Measurements from ENCODE around the gene ALDH1L1. TPM values are rescaled to one million over a fixed set of nuclear protein-coding genes. Genes with fewer than 3 reads are reported as not detected.

Gene ALDH1L1
- total and polyA plus RNA-seq, 2 experiments from 2014 or later: 1.0 to 1.3 TPM

DNA sequence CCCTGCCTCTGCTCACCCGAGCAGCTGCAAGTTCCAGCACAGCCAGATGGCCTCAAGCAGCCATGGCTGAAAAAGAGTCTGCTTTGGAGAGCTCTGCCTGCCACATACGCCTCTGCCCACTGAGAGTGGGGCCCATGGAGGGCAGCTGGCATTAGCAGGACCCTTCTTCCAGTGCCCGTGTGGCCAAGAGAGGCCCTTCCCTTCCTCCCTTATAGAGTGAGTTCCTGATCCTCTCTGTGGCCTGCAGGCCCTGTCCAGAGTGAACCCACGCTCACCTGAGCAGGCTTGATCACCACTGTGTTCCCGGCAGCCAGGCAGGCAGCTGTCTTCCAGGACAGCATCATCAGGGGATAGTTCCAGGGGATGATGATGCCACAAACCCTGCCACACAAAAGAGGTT, 55.0 kb downstream of the ALDH1L1 start:
- Mint-ChIP-seq H3K27ac (no peak overlapping the region), H3K4me3 (no peak overlapping the region), H3K4me1 (peaks cover 20% of the 10 kb centered on the region), H3K27me3 (ENCODE audit: insufficient read depth, low read depth, poor library complexity) (peaks cover 12% of the 10 kb centered on the region), H3K9me3 (no peaks in the 10 kb centered on the region), H3K36me3 (ENCODE audit: low read depth) (no peaks in the 10 kb centered on the region)
- no peak overlapping the region for H3K4me2 ChIP-seq
- no peaks in the 10 kb centered on the region for H3K9me2 ChIP-seq (ENCODE audit: insufficient read depth)
- H3K4me1 ChIP-seq (ENCODE audit: insufficient read depth): no peaks in the 10 kb centered on the region; the same call in 1 of the 2 replicates
- TF ChIP-seq POLR2AphosphoS5 (IDR thresholded peaks at IDR 0.05; ENCODE audit: low read depth) (no peak), ZNF331 (CRISPR knock-in tag; IDR thresholded peaks at IDR 0.05; ENCODE audit: low read depth) (no peak), CTCF (conservative IDR thresholded peaks at IDR 0.05; ENCODE audit: low read depth in 2 of 2) (no peak), STAT1 (IDR thresholded peaks at IDR 0.05; ENCODE audit: unreplicated experiment) (no peak), NANOG (IDR thresholded peaks at IDR 0.05; ENCODE audit: borderline replicate concordance) (no peak), EZH2phosphoT487 (IDR thresholded peaks at IDR 0.05; ENCODE audit: unreplicated experiment) (no peak), EZH2 (IDR thresholded peaks at IDR 0.05; ENCODE audit: low read depth, unreplicated experiment) (no peak), CREB1 (CRISPR knock-in tag; IDR thresholded peaks at IDR 0.05; ENCODE audit: low read depth) (no peak), JUNB (IDR thresholded peaks at IDR 0.05; ENCODE audit: unreplicated experiment) (no peak), ZNF114 (CRISPR knock-in tag; IDR thresholded peaks at IDR 0.05) (no peak)
- TF ChIP-seq, protein P1, sequence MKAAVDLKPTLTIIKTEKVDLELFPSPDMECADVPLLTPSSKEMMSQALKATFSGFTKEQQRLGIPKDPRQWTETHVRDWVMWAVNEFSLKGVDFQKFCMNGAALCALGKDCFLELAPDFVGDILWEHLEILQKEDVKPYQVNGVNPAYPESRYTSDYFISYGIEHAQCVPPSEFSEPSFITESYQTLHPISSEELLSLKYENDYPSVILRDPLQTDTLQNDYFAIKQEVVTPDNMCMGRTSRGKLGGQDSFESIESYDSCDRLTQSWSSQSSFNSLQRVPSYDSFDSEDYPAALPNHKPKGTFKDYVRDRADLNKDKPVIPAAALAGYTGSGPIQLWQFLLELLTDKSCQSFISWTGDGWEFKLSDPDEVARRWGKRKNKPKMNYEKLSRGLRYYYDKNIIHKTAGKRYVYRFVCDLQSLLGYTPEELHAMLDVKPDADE (IDR thresholded peaks at IDR 0.05): no peak
- TF ChIP-seq, protein P2, sequence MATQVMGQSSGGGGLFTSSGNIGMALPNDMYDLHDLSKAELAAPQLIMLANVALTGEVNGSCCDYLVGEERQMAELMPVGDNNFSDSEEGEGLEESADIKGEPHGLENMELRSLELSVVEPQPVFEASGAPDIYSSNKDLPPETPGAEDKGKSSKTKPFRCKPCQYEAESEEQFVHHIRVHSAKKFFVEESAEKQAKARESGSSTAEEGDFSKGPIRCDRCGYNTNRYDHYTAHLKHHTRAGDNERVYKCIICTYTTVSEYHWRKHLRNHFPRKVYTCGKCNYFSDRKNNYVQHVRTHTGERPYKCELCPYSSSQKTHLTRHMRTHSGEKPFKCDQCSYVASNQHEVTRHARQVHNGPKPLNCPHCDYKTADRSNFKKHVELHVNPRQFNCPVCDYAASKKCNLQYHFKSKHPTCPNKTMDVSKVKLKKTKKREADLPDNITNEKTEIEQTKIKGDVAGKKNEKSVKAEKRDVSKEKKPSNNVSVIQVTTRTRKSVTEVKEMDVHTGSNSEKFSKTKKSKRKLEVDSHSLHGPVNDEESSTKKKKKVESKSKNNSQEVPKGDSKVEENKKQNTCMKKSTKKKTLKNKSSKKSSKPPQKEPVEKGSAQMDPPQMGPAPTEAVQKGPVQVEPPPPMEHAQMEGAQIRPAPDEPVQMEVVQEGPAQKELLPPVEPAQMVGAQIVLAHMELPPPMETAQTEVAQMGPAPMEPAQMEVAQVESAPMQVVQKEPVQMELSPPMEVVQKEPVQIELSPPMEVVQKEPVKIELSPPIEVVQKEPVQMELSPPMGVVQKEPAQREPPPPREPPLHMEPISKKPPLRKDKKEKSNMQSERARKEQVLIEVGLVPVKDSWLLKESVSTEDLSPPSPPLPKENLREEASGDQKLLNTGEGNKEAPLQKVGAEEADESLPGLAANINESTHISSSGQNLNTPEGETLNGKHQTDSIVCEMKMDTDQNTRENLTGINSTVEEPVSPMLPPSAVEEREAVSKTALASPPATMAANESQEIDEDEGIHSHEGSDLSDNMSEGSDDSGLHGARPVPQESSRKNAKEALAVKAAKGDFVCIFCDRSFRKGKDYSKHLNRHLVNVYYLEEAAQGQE (IDR thresholded peaks at IDR 0.05; ENCODE audit: unreplicated experiment): no peak
- TF ChIP-seq, protein P3, sequence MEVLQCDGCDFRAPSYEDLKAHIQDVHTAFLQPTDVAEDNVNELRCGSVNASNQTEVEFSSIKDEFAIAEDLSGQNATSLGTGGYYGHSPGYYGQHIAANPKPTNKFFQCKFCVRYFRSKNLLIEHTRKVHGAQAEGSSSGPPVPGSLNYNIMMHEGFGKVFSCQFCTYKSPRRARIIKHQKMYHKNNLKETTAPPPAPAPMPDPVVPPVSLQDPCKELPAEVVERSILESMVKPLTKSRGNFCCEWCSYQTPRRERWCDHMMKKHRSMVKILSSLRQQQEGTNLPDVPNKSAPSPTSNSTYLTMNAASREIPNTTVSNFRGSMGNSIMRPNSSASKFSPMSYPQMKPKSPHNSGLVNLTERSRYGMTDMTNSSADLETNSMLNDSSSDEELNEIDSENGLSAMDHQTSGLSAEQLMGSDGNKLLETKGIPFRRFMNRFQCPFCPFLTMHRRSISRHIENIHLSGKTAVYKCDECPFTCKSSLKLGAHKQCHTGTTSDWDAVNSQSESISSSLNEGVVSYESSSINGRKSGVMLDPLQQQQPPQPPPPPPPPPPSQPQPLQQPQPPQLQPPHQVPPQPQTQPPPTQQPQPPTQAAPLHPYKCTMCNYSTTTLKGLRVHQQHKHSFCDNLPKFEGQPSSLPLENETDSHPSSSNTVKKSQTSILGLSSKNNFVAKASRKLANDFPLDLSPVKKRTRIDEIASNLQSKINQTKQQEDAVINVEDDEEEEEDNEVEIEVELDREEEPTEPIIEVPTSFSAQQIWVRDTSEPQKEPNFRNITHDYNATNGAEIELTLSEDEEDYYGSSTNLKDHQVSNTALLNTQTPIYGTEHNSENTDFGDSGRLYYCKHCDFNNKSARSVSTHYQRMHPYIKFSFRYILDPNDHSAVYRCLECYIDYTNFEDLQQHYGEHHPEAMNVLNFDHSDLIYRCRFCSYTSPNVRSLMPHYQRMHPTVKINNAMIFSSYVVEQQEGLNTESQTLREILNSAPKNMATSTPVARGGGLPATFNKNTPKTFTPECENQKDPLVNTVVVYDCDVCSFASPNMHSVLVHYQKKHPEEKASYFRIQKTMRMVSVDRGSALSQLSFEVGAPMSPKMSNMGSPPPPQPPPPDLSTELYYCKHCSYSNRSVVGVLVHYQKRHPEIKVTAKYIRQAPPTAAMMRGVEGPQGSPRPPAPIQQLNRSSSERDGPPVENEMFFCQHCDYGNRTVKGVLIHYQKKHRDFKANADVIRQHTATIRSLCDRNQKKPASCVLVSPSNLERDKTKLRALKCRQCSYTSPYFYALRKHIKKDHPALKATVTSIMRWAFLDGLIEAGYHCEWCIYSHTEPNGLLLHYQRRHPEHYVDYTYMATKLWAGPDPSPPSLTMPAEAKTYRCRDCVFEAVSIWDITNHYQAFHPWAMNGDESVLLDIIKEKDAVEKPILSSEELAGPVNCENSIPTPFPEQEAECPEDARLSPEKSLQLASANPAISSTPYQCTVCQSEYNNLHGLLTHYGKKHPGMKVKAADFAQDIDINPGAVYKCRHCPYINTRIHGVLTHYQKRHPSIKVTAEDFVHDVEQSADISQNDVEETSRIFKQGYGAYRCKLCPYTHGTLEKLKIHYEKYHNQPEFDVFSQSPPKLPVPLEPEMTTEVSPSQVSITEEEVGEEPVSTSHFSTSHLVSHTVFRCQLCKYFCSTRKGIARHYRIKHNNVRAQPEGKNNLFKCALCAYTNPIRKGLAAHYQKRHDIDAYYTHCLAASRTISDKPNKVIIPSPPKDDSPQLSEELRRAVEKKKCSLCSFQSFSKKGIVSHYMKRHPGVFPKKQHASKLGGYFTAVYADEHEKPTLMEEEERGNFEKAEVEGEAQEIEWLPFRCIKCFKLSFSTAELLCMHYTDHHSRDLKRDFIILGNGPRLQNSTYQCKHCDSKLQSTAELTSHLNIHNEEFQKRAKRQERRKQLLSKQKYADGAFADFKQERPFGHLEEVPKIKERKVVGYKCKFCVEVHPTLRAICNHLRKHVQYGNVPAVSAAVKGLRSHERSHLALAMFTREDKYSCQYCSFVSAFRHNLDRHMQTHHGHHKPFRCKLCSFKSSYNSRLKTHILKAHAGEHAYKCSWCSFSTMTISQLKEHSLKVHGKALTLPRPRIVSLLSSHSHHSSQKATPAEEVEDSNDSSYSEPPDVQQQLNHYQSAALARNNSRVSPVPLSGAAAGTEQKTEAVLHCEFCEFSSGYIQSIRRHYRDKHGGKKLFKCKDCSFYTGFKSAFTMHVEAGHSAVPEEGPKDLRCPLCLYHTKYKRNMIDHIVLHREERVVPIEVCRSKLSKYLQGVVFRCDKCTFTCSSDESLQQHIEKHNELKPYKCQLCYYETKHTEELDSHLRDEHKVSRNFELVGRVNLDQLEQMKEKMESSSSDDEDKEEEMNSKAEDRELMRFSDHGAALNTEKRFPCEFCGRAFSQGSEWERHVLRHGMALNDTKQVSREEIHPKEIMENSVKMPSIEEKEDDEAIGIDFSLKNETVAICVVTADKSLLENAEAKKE (CRISPR knock-in tag; IDR thresholded peaks at IDR 0.05): no peak
- no peaks in the 10 kb centered on the region for H3K27me3 ChIP-seq (ENCODE audit: insufficient read depth)
- no peaks in the 10 kb centered on the region for H3K79me2 ChIP-seq (replicated peaks; ENCODE audit: insufficient read depth)
- H3K36me3 ChIP-seq (ENCODE audit: insufficient read depth): no peaks in the 10 kb centered on the region
- no peak for ATAC-seq
- H4K20me1 ChIP-seq (replicated peaks; ENCODE audit: insufficient read depth): no peaks in the 10 kb centered on the region
- H3F3A ChIP-seq (replicated peaks; ENCODE audit: low read depth): no peaks in the 10 kb centered on the region
- DNase-seq (ENCODE audit: low spot score): no peak
- no peak overlapping the region for H3K4me3 ChIP-seq
- no peak overlapping the region for H3K27ac ChIP-seq (ENCODE audit: low read depth)
- H2AFZ ChIP-seq: no peak overlapping the region
